Measurements from ENCODE around the gene WWC2. TPM values are rescaled to one million over a fixed set of nuclear protein-coding genes. Genes with fewer than 3 reads are reported as not detected.

The WWC2 gene
- total RNA-seq, 1 experiment from 2014 or later = 80.3 TPM

GRCh38 chr4:183163135-183163534 lies 64.1 kb downstream of the WWC2 start:
- Histone ChIP-seq H3K36me3 (ENCODE audit: control insufficient read depth, insufficient read depth, low read length) (no peaks in the 10 kb centered on the region), H3K4me3 (ENCODE audit: low read depth in 2 of 2, low read length in 2 of 2) (no peak overlapping the region), H3K27ac (ENCODE audit: low read length) (no peak overlapping the region; the same call in 1 of the 2 replicates), H3K27me3 (ENCODE audit: control insufficient read depth, insufficient read depth, low read length) (no peaks in the 10 kb centered on the region), H3K9me3 (ENCODE audit: control insufficient read depth, insufficient read depth, low read depth, low read length) (no peaks in the 10 kb centered on the region), H3K4me1 (ENCODE audit: control insufficient read depth, insufficient read depth, low read length) (peaks cover 28% of the 10 kb centered on the region)
- in situ Hi-C loops (cut with HindIII; ENCODE audit: low pct_unique_long_range_greater_than_20kb, low sequenced_read_pairs) (no loop called here), intact Hi-C loops (cut with micrococcal nuclease; ENCODE audit: unreplicated experiment) (no loop called here)
- POLR2A ChIA-PET = interaction anchor here (0.6 kb wide), 1 partner anchor 87 kb away, joined by 3 read pairs; no protein-coding TSS in a partner anchor
- CTCF ChIA-PET = no interaction called here
- no TSS peak for BruUV-seq (replicated peaks)
- no peak for ATAC-seq
- no peak for DNase-seq (ENCODE audit: low read depth, low spot score)
- TF ChIP-seq TCF7L2 (IDR thresholded peaks at IDR 0.05; ENCODE audit: low read depth, low read length) = no peak

DNA sequence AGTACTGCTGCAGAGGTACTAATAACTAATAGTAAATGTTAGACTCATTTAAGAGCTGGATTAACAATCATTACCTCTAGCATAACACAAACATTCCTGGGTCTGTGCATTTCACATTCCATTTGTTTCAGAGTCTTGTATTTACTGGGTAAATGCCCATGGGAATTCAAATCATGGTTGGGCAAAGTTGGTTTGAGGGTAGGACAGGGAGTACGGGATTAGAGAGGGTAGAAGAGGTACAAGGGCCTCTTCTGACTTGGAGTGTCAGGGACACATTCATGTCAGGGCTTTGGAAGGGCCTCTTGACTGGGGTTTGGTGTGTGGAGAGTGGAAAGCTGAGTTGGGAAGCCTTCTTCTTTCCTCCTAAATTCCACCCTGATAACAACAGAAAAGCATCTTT lies 65.9 kb downstream of the WWC2 start:
- Histone ChIP-seq H3K27me3 (ENCODE audit: control insufficient read depth, insufficient read depth, low read length) (no peaks in the 10 kb centered on the region), H3K27ac (ENCODE audit: low read length) (peak overlapping the region; percentile 63; the same call in 1 of the 2 replicates), H3K36me3 (ENCODE audit: control insufficient read depth, insufficient read depth, low read length) (no peaks in the 10 kb centered on the region), H3K9me3 (ENCODE audit: control insufficient read depth, insufficient read depth, low read depth, low read length) (no peaks in the 10 kb centered on the region), H3K4me1 (ENCODE audit: control insufficient read depth, insufficient read depth, low read length) (peaks cover 28% of the 10 kb centered on the region), H3K4me3 (ENCODE audit: low read depth in 2 of 2, low read length in 2 of 2) (no peak overlapping the region)
- intact Hi-C loops (cut with micrococcal nuclease; ENCODE audit: unreplicated experiment) (no loop called here), in situ Hi-C loops (cut with HindIII; ENCODE audit: low pct_unique_long_range_greater_than_20kb, low sequenced_read_pairs) (no loop called here)
- ATAC-seq (no peak), DNase-seq (ENCODE audit: low read depth, low spot score) (no peak)
- BruUV-seq (replicated peaks) = no TSS peak
- no peak for TF ChIP-seq SIN3A (IDR thresholded peaks at IDR 0.05; ENCODE audit: borderline replicate concordance, insufficient read depth, low read depth, low read length)
- TF ChIP-seq TCF7L2 (IDR thresholded peaks at IDR 0.05; ENCODE audit: low read depth, low read length) = no peak
- TF ChIP-seq, protein P1, sequence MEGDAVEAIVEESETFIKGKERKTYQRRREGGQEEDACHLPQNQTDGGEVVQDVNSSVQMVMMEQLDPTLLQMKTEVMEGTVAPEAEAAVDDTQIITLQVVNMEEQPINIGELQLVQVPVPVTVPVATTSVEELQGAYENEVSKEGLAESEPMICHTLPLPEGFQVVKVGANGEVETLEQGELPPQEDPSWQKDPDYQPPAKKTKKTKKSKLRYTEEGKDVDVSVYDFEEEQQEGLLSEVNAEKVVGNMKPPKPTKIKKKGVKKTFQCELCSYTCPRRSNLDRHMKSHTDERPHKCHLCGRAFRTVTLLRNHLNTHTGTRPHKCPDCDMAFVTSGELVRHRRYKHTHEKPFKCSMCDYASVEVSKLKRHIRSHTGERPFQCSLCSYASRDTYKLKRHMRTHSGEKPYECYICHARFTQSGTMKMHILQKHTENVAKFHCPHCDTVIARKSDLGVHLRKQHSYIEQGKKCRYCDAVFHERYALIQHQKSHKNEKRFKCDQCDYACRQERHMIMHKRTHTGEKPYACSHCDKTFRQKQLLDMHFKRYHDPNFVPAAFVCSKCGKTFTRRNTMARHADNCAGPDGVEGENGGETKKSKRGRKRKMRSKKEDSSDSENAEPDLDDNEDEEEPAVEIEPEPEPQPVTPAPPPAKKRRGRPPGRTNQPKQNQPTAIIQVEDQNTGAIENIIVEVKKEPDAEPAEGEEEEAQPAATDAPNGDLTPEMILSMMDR (IDR thresholded peaks at IDR 0.05) = no peak
- TF ChIP-seq REST (IDR thresholded peaks at IDR 0.05; ENCODE audit: insufficient read depth in 1 of 2, low read depth in 2 of 2, low read length in 1 of 2) = no peak
- TF ChIP-seq POLR2AphosphoS5 (IDR thresholded peaks at IDR 0.05; ENCODE audit: low read depth, low read length) = no peak
- POLR2A ChIA-PET = interaction anchor here (0.5 kb wide), 1 partner anchor 12 kb away, joined by 4 read pairs; no protein-coding TSS in a partner anchor
- CTCF ChIA-PET = no interaction called here

GRCh38 chr4:183165376-183165775 lies 66.3 kb downstream of the WWC2 start:
- CTCF ChIA-PET = no interaction called here

More at GRCh38 chr4:183165376-183165775, 66.3 kb downstream of the WWC2 start:
- Histone ChIP-seq H3K4me3 (ENCODE audit: low read depth in 2 of 2, low read length in 2 of 2) (no peak overlapping the region), H3K4me1 (ENCODE audit: control insufficient read depth, insufficient read depth, low read length) (peaks cover 31% of the 10 kb centered on the region), H3K9me3 (ENCODE audit: control insufficient read depth, insufficient read depth, low read depth, low read length) (no peaks in the 10 kb centered on the region), H3K36me3 (ENCODE audit: control insufficient read depth, insufficient read depth, low read length) (no peaks in the 10 kb centered on the region), H3K27me3 (ENCODE audit: control insufficient read depth, insufficient read depth, low read length) (no peaks in the 10 kb centered on the region), H3K27ac (ENCODE audit: low read length) (peak overlapping the region; percentile 63; the same call in 1 of the 2 replicates)
- no peak for TF ChIP-seq TCF7L2 (IDR thresholded peaks at IDR 0.05; ENCODE audit: low read depth, low read length)
- no peak for TF ChIP-seq POLR2AphosphoS5 (IDR thresholded peaks at IDR 0.05; ENCODE audit: low read depth, low read length)
- no peak for TF ChIP-seq SIN3A (IDR thresholded peaks at IDR 0.05; ENCODE audit: borderline replicate concordance, insufficient read depth, low read depth, low read length)
- TF ChIP-seq REST (IDR thresholded peaks at IDR 0.05; ENCODE audit: insufficient read depth in 1 of 2, low read depth in 2 of 2, low read length in 1 of 2) = no peak
- TF ChIP-seq, protein P1 (IDR thresholded peaks at IDR 0.05) = no peak
- peak; percentile 46; the same call in 1 of the 2 replicates for ATAC-seq
- in situ Hi-C loops (cut with HindIII; ENCODE audit: low pct_unique_long_range_greater_than_20kb, low sequenced_read_pairs) = no loop called here
- no TSS peak for BruUV-seq (replicated peaks)
- POLR2A ChIA-PET = interaction anchor here (0.5 kb wide), 1 partner anchor 12 kb away, joined by 4 read pairs; no protein-coding TSS in a partner anchor
- DNase-seq (ENCODE audit: low read depth, low spot score) = no peak
- intact Hi-C loops (cut with micrococcal nuclease; ENCODE audit: unreplicated experiment) = no loop called here
